Mucosa of stomach (tissue), 1 donor: ENCODE data around the gene SLIT3.

Experiments used
- H3K27me3 ChIP-seq: one replicate; pipeline ENCODE4 v1.7.0; 2013; ENCODE audit warnings: mild to moderate bottlenecking, low read length; ENCODE audit not compliant: control insufficient read depth, insufficient read depth
- H3K36me3 ChIP-seq: one replicate; pipeline ENCODE4 v1.7.0; 2013; ENCODE audit warnings: low read length; ENCODE audit not compliant: control insufficient read depth, insufficient read depth
- H3K4me1 ChIP-seq: one replicate; pipeline ENCODE4 v1.7.0; 2013; ENCODE audit warnings: mild to moderate bottlenecking, low read length; ENCODE audit not compliant: control insufficient read depth, insufficient read depth
- H3K4me3 ChIP-seq: one replicate; pipeline ENCODE4 v1.7.0; 2013; ENCODE audit warnings: low read length
- H3K9ac ChIP-seq: one replicate; pipeline ENCODE4 v1.7.0; 2013; ENCODE audit warnings: mild to moderate bottlenecking, low read length, moderate library complexity
- H3K9me3 ChIP-seq: one replicate; pipeline ENCODE4 v1.7.0; 2013; ENCODE audit warnings: mild to moderate bottlenecking, low read length, moderate library complexity; ENCODE audit not compliant: control insufficient read depth
- donor health status: Pancreatic carcinoma.

SLIT3 gene

DNA sequence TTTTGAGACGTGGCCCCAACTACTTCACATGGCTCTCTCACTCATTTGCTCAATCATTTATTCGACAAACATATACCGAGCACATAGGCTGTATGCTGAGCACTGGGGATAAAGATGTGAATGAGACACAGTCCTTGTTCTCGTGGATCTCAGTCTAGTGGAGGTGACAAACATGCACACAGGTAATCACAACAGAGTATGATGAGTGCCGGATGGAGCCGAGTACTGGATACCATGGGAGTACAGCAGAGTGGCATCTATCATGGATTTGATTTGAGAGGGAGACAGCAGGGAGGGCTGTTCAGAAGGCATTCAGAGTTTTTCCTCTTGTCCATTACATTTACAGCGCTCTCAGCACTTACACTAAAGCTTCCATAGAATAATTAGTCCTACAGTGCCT, 259.8 kb downstream of the SLIT3 start:
- Histone ChIP-seq H3K9ac (no peak overlapping the region), H3K4me3 (no peak overlapping the region), H3K9me3 (no peaks in the 10 kb centered on the region), H3K4me1 (no peaks in the 10 kb centered on the region), H3K27me3 (no peaks in the 10 kb centered on the region), H3K36me3 (no peaks in the 10 kb centered on the region)

DNA sequence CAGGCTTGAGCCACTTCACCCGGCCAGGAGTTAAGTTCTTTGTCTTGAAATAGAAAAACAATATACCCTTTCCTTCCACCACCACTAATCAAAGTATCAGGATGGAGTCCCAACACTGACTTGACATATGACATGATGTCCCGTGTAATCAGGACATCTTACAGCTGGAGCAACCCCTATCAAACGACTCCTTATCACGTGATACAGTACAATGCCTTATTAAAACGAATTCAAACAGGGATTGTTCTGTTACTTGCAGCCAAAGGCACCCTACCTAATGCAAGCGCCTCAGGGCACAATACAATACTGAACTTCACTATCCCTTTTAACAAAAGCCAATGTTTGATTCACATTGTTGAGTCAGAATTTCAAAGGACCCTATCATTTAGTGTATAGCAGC, 261.3 kb downstream of the SLIT3 start:
- Histone ChIP-seq H3K4me1 (no peaks in the 10 kb centered on the region), H3K36me3 (no peaks in the 10 kb centered on the region), H3K9ac (no peak overlapping the region), H3K27me3 (no peaks in the 10 kb centered on the region), H3K9me3 (no peaks in the 10 kb centered on the region), H3K4me3 (no peak overlapping the region)

DNA sequence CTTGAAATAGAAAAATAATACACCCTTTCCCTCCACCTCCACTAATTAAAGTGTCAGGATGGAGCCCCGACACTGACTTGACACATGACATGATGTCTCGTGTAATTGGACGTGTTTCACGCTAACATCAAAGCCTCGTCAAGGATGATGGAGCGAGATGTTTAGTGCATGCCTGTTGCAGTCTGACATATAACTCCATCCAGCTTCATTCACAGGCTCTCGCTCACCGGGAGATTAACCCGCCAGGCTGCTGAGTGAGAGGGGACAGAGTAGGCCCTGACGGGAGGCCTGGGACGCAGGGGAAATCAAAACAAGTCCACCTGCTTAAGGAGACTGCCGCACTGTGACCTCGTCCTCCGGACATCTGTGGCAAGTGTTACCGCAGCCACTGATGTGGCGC, 263.5 kb downstream of the SLIT3 start:
- Histone ChIP-seq H3K4me3 (no peak overlapping the region), H3K27me3 (no peaks in the 10 kb centered on the region), H3K36me3 (no peaks in the 10 kb centered on the region), H3K9me3 (no peaks in the 10 kb centered on the region), H3K4me1 (no peaks in the 10 kb centered on the region), H3K9ac (no peak overlapping the region)

DNA sequence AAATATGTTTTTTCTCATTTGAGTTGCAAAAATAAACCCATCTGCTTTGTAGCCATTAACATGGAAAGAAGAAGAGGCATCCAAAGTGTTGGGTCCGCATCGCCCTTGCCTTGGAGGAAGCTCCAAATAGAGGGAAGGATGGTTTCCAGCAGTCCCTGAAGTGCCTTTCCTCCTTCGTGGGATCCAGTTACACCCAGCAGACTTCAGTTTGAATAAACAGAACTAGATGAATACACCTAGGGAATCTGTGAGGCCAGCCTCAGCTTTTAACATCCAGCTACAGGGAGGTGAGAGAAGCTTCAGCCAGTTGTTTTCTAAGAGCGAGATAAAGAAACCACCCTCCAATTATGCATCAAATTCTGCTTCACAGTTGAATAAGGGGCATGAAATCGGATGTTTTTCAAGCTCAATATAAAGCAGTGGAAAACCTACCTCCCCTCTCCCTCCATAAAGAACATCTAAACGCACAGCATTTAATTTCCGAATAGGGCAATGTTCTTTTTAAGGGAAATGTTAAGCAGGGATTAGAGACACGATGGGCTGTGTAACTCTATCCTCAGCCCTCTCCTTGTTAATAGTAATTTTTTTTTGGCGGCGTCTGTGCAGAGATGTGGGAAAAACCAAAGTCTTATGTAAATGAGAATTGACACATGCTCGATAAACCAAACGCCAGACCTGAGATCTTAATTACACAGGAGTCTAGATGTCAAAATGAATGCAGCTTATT, 264.7 kb downstream of the SLIT3 start:
- Histone ChIP-seq H3K27me3 (no peaks in the 10 kb centered on the region), H3K36me3 (no peaks in the 10 kb centered on the region), H3K4me1 (no peaks in the 10 kb centered on the region), H3K4me3 (no peak overlapping the region), H3K9me3 (no peaks in the 10 kb centered on the region), H3K9ac (no peak overlapping the region)

DNA sequence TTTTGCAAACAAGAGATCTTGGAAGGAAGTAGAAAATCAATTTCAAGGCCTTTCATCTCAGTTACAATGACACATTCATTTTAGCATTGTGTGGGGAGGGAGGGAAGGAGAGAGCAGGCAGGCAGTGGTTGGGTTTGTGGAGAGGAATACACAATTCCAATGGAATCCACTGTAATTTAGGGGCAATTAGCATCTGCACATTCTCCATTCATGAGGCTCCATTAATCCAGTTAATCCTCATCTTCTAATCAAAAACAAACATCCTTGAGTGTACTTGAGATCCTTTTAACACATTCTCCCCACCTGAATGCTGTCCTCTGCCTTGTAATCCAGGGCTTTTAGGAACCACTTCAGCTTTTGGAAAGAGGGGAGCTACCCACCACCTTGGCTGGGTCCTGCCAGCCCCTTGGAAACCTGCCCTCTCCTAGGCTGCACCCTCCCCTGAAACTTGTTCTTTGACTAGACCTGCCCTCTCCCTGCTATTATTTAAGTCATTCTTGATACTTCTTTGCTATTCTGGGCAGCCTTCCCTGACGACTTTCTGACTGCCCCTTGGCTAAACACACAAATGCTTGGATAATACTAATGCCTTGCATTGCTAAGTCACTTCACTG, 271.2 kb downstream of the SLIT3 start:
- H3K36me3 ChIP-seq, result no peaks in the 10 kb centered on the region
- H3K27me3 ChIP-seq, result no peaks in the 10 kb centered on the region
- H3K4me3 ChIP-seq, result no peak overlapping the region
- H3K4me1 ChIP-seq, result peaks cover 24% of the 10 kb centered on the region
- H3K9me3 ChIP-seq, result no peaks in the 10 kb centered on the region
- H3K9ac ChIP-seq, result no peak overlapping the region

DNA sequence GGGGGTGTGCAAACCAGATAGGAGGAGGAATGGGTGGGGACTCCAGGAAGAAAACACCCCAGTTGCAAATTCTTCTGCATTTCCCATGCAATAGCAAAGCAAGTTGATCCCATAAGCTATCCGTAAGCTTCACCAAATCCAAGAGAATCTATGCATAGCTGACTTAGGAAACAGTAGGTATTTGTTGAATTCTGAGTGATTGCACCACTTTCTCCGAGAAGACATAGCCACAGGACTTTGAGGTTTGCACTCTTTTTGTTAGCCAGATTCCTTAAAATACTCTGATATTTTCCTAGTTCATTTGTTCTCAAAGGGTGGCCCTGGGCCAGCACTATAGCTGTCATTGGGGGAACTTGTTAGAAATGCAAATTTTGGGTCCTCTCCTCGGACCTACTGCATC, 271.9 kb downstream of the SLIT3 start:
- Histone ChIP-seq H3K4me3 (no peak overlapping the region), H3K27me3 (no peaks in the 10 kb centered on the region), H3K36me3 (no peaks in the 10 kb centered on the region), H3K9me3 (no peaks in the 10 kb centered on the region), H3K9ac (no peak overlapping the region), H3K4me1 (peaks cover 24% of the 10 kb centered on the region)

DNA sequence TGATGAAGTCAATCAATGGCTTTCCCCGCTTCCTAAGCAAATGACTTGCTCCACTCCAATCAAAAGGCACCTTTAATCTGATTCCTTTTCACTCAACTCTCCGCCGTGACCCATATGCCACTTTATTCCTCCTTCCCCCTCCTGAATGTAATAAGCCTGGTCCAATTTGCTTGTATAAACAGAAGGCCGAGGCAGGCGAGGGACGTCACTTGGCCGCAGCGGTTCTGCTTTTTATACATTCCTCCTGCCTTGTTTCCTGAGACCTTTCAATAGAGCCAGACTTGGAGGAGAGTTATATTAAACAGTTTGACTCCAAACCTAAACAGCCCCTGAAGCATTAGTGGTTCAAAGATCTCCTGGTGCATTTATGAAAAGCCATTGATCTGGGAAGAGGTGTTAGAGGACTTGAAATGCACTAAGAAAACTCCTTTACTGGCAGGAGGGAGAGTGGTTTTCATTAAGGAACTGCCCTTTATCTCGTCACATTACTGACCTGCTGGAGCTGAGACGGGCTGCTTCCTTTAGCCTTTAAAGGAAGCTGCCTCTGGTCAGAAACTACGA, 273.4 kb downstream of the SLIT3 start:
- Histone ChIP-seq H3K4me1 (peaks cover 33% of the 10 kb centered on the region), H3K36me3 (no peaks in the 10 kb centered on the region), H3K9ac (no peak overlapping the region)

DNA sequence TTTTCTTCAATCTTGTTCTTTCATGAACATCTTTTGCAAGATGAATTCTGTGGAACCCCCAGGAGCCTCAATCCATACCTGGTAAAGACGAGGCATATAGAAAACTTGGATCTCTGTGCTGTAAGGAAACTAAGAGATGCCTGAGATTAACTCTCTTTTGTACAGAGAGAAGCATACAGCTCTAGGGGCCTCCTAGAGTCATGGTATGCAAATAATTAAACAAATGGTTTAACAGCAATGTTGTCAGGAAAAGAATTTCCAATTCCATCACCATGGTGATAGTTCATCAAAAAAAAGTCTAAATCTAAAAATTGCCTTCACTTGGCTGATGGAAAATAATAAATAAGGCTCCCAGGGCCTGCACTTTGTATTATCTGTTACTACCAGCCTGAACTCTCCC, 275.4 kb downstream of the SLIT3 start:
- Histone ChIP-seq H3K27me3 (no peaks in the 10 kb centered on the region), H3K4me1 (peaks cover 35% of the 10 kb centered on the region), H3K36me3 (no peaks in the 10 kb centered on the region), H3K9ac (no peak overlapping the region), H3K4me3 (no peak overlapping the region), H3K9me3 (no peaks in the 10 kb centered on the region)

More for the DNA sequence above, 273.4 kb downstream of the SLIT3 start:
- Histone ChIP-seq H3K9me3 (no peaks in the 10 kb centered on the region), H3K27me3 (no peaks in the 10 kb centered on the region), H3K4me3 (no peak overlapping the region)

DNA sequence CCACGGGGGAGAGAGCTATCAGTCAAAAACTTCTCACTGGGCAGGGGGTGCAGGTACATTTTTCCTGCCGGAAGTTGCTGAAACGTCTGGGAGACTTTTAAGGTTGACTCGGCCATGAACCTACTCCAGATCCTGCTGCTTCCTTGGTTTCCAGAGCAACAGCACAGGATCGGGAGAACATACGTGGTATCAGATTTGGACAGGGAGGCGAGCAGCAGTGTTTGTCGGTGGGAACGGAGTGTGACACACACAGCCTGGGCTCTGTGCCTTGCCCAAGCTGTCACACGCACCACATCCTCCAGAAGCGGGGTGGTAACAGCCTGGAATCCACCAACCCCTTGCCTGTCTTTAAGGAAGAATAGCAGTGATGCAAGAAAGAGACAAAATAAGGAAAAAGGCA, 276.5 kb downstream of the SLIT3 start:
- H3K36me3 ChIP-seq, result no peaks in the 10 kb centered on the region
- no peaks in the 10 kb centered on the region for H3K9me3 ChIP-seq
- H3K4me3 ChIP-seq, result no peak overlapping the region
- H3K4me1 ChIP-seq, result peaks cover 26% of the 10 kb centered on the region
- H3K9ac ChIP-seq, result no peak overlapping the region
- no peaks in the 10 kb centered on the region for H3K27me3 ChIP-seq

DNA sequence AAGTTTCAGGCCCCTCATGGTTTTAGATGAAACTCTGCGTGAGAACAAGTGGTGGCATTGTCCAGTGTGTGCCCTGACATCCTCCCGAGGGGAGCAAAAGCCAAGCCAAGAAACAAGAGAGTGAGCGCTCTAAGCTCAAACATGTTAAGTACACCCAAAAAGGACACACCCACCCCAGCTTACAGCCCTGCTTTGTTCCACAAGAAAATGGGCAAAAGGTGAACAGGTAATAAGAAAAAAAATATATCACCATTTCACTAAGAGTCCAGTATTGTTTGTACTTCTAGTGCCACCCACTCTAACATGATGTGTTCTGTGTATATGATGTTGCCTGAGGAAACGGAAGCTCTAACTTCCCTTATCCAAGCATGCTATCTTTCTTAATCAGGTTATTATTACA, 278.2 kb downstream of the SLIT3 start:
- Histone ChIP-seq H3K4me1 (peaks cover 15% of the 10 kb centered on the region), H3K27me3 (no peaks in the 10 kb centered on the region), H3K9ac (no peak overlapping the region), H3K9me3 (no peaks in the 10 kb centered on the region), H3K4me3 (no peak overlapping the region), H3K36me3 (no peaks in the 10 kb centered on the region)

DNA sequence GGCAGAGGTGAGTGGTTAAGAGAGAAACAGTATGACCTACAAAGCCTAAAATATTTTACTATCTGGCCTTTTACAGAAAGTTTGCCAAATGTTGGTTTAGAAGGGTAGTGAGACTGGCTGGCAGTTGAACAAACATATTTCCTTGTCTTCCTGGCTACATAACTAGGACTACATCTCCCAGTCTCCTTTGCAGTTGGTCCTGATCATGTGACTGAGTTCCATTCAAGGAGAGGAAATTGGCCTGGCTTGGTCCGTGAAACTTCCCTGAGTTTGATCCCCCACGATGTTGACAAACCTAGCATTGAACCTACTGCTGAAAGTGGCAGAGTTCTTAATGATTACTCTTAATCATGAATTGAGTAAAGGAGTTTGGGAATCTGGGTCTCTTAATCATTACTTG, 280.8 kb downstream of the SLIT3 start:
- H3K4me3 ChIP-seq, result no peak overlapping the region
- peaks cover 12% of the 10 kb centered on the region for H3K4me1 ChIP-seq
- no peaks in the 10 kb centered on the region for H3K36me3 ChIP-seq

DNA sequence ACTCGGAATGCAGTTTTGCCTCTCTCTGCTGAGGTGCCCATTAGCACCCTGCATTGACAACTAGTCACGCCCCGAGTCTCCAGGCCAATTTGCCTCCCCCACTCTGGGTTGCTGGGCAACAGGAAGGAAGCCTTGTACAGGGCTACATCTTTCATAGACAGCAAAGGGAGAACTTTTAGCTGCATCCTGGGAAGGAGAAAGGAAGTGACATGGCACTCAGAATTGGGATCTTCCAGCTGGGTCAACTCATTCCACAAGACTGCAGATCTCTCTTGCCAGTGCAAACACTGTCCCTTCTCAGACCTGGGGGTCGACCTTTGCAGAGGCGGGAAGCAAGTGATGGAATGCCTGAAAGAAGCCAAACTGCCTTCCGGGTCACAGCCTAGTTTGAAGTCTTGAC, 282.0 kb downstream of the SLIT3 start:
- Histone ChIP-seq H3K36me3 (no peaks in the 10 kb centered on the region), H3K9me3 (no peaks in the 10 kb centered on the region), H3K4me3 (no peak overlapping the region), H3K4me1 (peaks cover 16% of the 10 kb centered on the region), H3K9ac (no peak overlapping the region), H3K27me3 (no peaks in the 10 kb centered on the region)

More for the DNA sequence above, 280.8 kb downstream of the SLIT3 start:
- Histone ChIP-seq H3K27me3 (no peaks in the 10 kb centered on the region), H3K9me3 (no peaks in the 10 kb centered on the region), H3K9ac (no peak overlapping the region)
